Heart right ventricle (tissue), 16 donors: ENCODE measurements around the gene LCE5A. TPM values are rescaled to one million over a fixed set of nuclear protein-coding genes. Genes with fewer than 3 reads are reported as not detected.

Source experiments
- ATAC-seq, 8 donors: fragments of 200-7000 bp; cut with Tn5 transposase; one replicate each; pipeline ENCODE4 v1.9.1; 2020; ENCODE audit warnings: mild to moderate bottlenecking in 8 of 8, moderate library complexity in 8 of 8, moderate number of reproducible peaks in 1 of 8
- DNase-seq, 2 donors: peaks; one replicate each; pipeline ENCODE4 v3.0.0-alpha.2; 2020
- H3K27ac ChIP-seq, 10 donors: fragments of 200-600 bp; sonication (generic) in 2 of 10; one replicate each; pipeline versions ENCODE4 v1.5.0 to v1.8.0; 2020 to 2022; ENCODE audit warnings: mild to moderate bottlenecking in 3 of 10
- H3K27me3 ChIP-seq, 7 donors: fragments of 200-600 bp; one replicate each; pipeline ENCODE4 v1.8.0; 2021 to 2022; ENCODE audit warnings: mild to moderate bottlenecking in 2 of 7
- H3K36me3 ChIP-seq, 9 donors: fragments of 200-600 bp; sonication (generic) in 1 of 9; one replicate each; pipeline versions ENCODE4 v1.5.0 to v1.8.0; 2020 to 2022; ENCODE audit warnings: mild to moderate bottlenecking in 2 of 9
- H3K4me1 ChIP-seq, 9 donors: fragments of 200-600 bp; sonication (generic) in 1 of 9; one replicate each; pipeline versions ENCODE4 v1.5.0 to v1.8.0; 2020 to 2022; ENCODE audit warnings: mild to moderate bottlenecking in 4 of 9
- H3K4me3 ChIP-seq, 10 donors: fragments of 200-600 bp; sonication (generic) in 2 of 10; one replicate each; pipeline versions ENCODE4 v1.5.0 to v1.8.0; 2020 to 2022; ENCODE audit warnings: mild to moderate bottlenecking in 7 of 10, moderate library complexity in 2 of 10
- H3K9me3 ChIP-seq, 11 donors: fragments of 200-600 bp in 10 of 11; sonication (generic) in 2 of 11; one replicate each; pipeline versions ENCODE4 v1.5.0 to v1.8.0; 2013 to 2022; ENCODE audit warnings: mild to moderate bottlenecking in 2 of 11, control low read depth in 1 of 11, moderate library complexity in 1 of 11
- WGBS, 2 donors: extraction: QIAGEN DNeasy Blood & Tissue Kit; methylation state at CpG; one replicate each; pipeline ENCODE4 v1.1.7; 2013; ENCODE audit warnings: inconsistent platforms in 1 of 2; 5-methylcytosine and 5-hydroxymethylcytosine counted together
- intact Hi-C, 10 donors: fragments of 100-400 bp; cut with DNase I; formaldehyde crosslinking; loops; one replicate each; pipeline versions ENCODE4 v1.11.1 to v1.14.2; 2022
- polyA plus RNA-seq, 2 donors: library from polyadenylated mRNA; stranded (reverse); fragments of 200-250 nt; gene quantifications; one replicate each; pipeline ENCODE4 v1.2.3, GENCODE V29; 2013
- total RNA-seq, 10 donors: library from RNA; stranded (reverse); fragmentation: NEBNext Ultra II Directional in 3 of 10; extraction: Animal tissue kit (Norgen Biotek cat#: 25700) in 3 of 10; gene quantifications; one replicate each; pipeline versions ENCODE4 v1.2.1 to v1.2.4, GENCODE V29; 2021 to 2023
- TF ChIP-seq, protein P1 (sequence below), 9 donors: fragments of 200-600 bp; sonication (generic) in 2 of 9; IDR thresholded peaks; one replicate each; pipeline versions ENCODE4 v1.5.0 to v1.8.0; 2021 to 2022; ENCODE audit warnings: antibody characterized with exemption in 9 of 9, mild to moderate bottlenecking in 5 of 9, moderate library complexity in 1 of 9
- donor health status: Arrhythmogenic right ventricular cardiomyopathy.
- donor health status: ischemic (EF 13 %, LVEDD 7.1; RV severe dilation, severe dysfunction).
- donor health status: healthy with polysubstance abuse.
- donor health status: DM: no; HTN: yes; CAD: no.
- donor health status: DM: no; HTN: no; CAD: no.
- donor health status: ischemic (EF 25% LVEDD 6.9; RV normal size, moderate dysfunction).
- donor health status: ischemic (EF 25% LVEDD 5.7; RV mildly dilated, moderate dysfunction).
- donor health status: healthy.
- donor health status: DM: yes; HTN: yes; CAD: no.
- donor health status: Ischemic cardiomyopathy.
- donor health status: ischemic (EF 35%, LVEDD 5.7; RV mildly dilated, moderate dysfunction).
- donor health status: nonischemic (EF 11% LVEDD 7.7; RV severe dilation, severe dysfunction).
- donor health status: DM: yes; HTN: yes; CAD: no.
- donor health status: PGD.
- donor health status: ischemic (EF 29% LVEDD 5.4; RV normal size, mild dysfunction).
- donor health status: nonischemic (EF 23%, LVEDD 6.1; RV moderate dilation, normal function).

Gene LCE5A
- total and polyA plus RNA-seq, 12 donors, result 0.07 TPM; not detected in 11

DNA sequence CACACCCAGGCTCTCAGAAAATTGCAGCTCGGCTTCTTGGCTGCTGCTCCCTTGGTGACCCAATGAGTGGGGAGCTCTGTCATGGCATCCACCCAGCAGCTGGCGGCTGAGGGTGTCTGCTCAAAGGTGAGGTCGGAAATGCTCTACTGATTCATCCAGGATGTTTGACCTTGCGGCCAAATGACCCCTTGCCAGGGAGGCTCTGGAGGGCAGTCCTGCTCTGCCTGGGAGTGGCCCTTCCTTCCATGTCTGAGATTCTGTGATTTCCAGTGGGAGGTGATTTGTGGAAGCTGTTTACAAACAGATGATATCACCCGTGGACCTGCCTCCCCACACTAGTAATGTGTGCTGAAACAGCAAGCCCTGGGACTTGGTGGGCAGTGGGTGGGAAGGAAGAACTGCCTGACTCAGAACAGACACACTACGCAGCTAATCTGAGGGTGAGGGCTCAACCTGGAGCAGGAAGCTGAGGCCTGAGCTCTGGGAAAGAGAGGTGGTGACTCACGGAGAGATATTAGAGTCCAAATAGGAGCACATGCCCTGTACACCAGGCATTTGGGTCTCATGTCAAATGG is 6.7 kb downstream of the LCE5A start:
- no peak for DNase-seq
- WGBS, 2 donors, result 52 to 64% methylated on average over 7 of the region's 7 CpGs
- ATAC-seq, result peak in 2 of 8 donors; percentile 37 to 41
- intact Hi-C loops, result no loop called here
- H3K9me3 ChIP-seq, result no peaks in the 10 kb centered on the region
- H3K4me3 ChIP-seq, result no peak overlapping the region
- H3K27me3 ChIP-seq, result peaks cover 0 to 59% (median 50%) of the 10 kb centered on the region in 7 donors
- H3K4me1 ChIP-seq, result peaks cover 0 to 10% (median 8%) of the 10 kb centered on the region in 9 donors
- TF ChIP-seq, protein P1, sequence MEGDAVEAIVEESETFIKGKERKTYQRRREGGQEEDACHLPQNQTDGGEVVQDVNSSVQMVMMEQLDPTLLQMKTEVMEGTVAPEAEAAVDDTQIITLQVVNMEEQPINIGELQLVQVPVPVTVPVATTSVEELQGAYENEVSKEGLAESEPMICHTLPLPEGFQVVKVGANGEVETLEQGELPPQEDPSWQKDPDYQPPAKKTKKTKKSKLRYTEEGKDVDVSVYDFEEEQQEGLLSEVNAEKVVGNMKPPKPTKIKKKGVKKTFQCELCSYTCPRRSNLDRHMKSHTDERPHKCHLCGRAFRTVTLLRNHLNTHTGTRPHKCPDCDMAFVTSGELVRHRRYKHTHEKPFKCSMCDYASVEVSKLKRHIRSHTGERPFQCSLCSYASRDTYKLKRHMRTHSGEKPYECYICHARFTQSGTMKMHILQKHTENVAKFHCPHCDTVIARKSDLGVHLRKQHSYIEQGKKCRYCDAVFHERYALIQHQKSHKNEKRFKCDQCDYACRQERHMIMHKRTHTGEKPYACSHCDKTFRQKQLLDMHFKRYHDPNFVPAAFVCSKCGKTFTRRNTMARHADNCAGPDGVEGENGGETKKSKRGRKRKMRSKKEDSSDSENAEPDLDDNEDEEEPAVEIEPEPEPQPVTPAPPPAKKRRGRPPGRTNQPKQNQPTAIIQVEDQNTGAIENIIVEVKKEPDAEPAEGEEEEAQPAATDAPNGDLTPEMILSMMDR (IDR thresholded peaks at IDR 0.05), result no peak
- H3K27ac ChIP-seq, result no peak overlapping the region
- no peaks in the 10 kb centered on the region for H3K36me3 ChIP-seq

DNA sequence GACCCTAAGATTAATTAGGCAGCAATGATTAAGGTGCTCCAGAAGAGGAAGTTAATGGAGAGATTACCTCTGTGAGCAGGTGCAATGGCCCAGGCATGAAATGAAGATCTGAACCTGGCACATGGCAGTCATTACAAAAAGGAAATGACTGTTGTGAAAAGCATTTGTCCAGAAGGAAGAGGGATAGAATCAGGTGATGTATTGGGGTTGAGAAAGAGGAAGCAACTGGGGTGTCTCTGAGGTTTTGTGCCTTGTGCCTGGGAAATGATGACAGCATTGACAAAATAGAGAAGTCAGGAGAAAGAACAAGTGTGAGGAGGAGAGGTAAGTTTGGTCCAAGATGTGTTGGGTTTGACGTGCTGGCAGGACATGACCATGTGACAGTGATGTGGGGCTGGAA is 9.2 kb downstream of the LCE5A start:
- WGBS, 2 donors, result 35 to 37% methylated on average over 1 of the region's 1 CpG
- ATAC-seq, result no peak
- Histone ChIP-seq H3K27me3 (peaks cover 0 to 38% (median 26%) of the 10 kb centered on the region in 7 donors), H3K27ac (no peak overlapping the region), H3K9me3 (peaks cover 0 to 18% (median 0%) of the 10 kb centered on the region in 11 donors), H3K36me3 (no peaks in the 10 kb centered on the region), H3K4me1 (peaks cover 0 to 10% (median 7%) of the 10 kb centered on the region in 9 donors), H3K4me3 (no peak overlapping the region)
- TF ChIP-seq, protein P1 (IDR thresholded peaks at IDR 0.05), result no peak
- intact Hi-C loops, result no loop called here
- no peak for DNase-seq

DNA sequence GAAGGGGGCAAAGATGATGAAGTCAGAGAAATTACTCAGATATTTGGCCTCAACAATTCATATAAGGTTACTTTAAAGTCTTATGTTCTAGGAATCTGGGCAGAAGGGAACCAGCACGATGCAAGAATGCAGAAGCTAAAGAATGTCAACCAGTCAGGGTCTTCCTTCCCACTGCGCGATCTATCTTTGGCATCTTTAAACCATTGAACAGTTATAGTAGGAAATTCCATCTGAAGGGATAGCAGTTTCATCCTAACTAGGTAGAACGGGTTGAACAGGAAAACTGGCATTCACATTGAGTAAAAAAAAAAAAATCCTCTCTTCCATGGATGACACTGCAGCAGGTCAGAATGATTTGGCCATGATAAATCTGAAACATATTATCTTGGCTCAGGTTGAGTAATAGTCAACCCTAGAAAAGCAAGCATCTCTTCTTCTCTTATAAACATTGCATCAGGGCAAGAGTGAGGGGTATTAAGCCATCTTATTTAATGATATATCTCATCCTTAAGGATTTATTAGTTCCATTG is 10.0 kb downstream of the LCE5A start:
- Histone ChIP-seq H3K4me3 (no peak overlapping the region), H3K27me3 (peaks cover 0 to 30% (median 18%) of the 10 kb centered on the region in 7 donors), H3K9me3 (peaks cover 0 to 18% (median 3%) of the 10 kb centered on the region in 11 donors), H3K27ac (no peak overlapping the region), H3K36me3 (no peaks in the 10 kb centered on the region), H3K4me1 (peaks cover 0 to 2% (median under 1%) of the 10 kb centered on the region in 9 donors)
- no peak for DNase-seq
- intact Hi-C loops, result no loop called here
- TF ChIP-seq, protein P1 (IDR thresholded peaks at IDR 0.05), result no peak
- 54 to 60% methylated on average over 4 of the region's 4 CpGs for WGBS, 2 donors
- ATAC-seq, result no peak

DNA sequence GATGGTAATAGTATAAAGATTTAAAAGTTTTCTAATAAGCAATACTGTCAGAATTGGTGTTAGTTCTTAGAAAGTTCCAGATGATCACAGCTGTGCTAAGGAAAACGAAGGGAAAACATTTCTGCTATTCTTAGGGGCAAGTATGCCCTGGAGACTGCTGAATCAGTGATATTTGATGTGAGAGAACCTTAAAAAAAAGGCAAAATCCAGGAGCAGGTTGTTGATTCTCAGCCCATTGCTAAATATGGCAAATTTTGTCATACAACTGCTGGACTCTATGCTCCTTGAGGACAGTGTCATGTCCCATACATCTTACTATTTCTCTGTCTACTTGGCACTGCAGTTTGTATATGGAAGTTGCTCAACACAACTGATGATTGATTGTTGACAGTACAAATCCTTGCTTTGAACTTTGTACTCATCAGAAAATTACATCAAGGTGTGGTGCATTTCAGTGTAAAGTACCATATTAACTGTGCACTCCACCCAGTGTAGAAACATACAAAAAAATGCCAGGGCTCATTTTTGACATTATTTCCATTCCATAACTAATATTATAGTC is 14.6 kb downstream of the LCE5A start:
- Histone ChIP-seq H3K27me3 (peaks cover 0 to 8% (median 2%) of the 10 kb centered on the region in 7 donors), H3K9me3 (peaks cover 0 to 25% (median 3%) of the 10 kb centered on the region in 11 donors), H3K4me3 (no peak overlapping the region), H3K36me3 (no peaks in the 10 kb centered on the region), H3K4me1 (no peaks in the 10 kb centered on the region), H3K27ac (no peak overlapping the region)
- no peak for ATAC-seq
- intact Hi-C loops, result no loop called here
- TF ChIP-seq, protein P1 (IDR thresholded peaks at IDR 0.05), result no peak
- WGBS, 2 donors, result 13 to 18% methylated on average over 1 of the region's 1 CpG
- DNase-seq, result no peak
